GM18498 (cell line): ENCODE measurements around the gene L3MBTL3.
A peak's percentile ranks its signal among the peaks of the same experiment; 100 is the strongest.
"Not testable (repeated sequence)": the region's sequence is repeated elsewhere in the genome, so short reads cannot be mapped to it uniquely, and the experiment has no call there.

Experiments used
- ATAC-seq: cut with Tn5 transposase; IDR thresholded peaks from one replicate; pipeline ENCODE4 v1.9.1; 2021; ENCODE audit warnings: mild to moderate bottlenecking, moderate library complexity; ENCODE audit not compliant: unreplicated experiment

L3MBTL3 gene

GRCh38 chr6:130134582-130134981 is 116.2 kb downstream of the L3MBTL3 start:
- ATAC-seq = no peak

- no peak for ATAC-seq
Measured at GRCh38 chr6:130136798-130137197, 118.4 kb downstream of the L3MBTL3 start.

- ATAC-seq = peak; percentile 84
Measured at GRCh38 chr6:130138116-130138908, 119.9 kb downstream of the L3MBTL3 start.

- peak; percentile 50 for ATAC-seq
Measured at GRCh38 chr6:130138909-130139242, 120.5 kb downstream of the L3MBTL3 start.

GRCh38 chr6:130140084-130140483 is 121.7 kb downstream of the L3MBTL3 start:
- ATAC-seq = no peak

- ATAC-seq = no peak
Measured at GRCh38 chr6:130143709-130144108, 125.3 kb downstream of the L3MBTL3 start.

GRCh38 chr6:130147111-130147510 is 128.7 kb downstream of the L3MBTL3 start:
- no peak for ATAC-seq

GRCh38 chr6:130148181-130148580 is 129.8 kb downstream of the L3MBTL3 start:
- ATAC-seq = peak; percentile 54

- not testable (repeated sequence) for ATAC-seq
Measured at GRCh38 chr6:130149016-130149415, 130.6 kb downstream of the L3MBTL3 start.

GRCh38 chr6:130150906-130151305 is 132.5 kb downstream of the L3MBTL3 start:
- no peak for ATAC-seq

- no peak for ATAC-seq
Measured at GRCh38 chr6:130152908-130153510, 134.6 kb downstream of the L3MBTL3 start.

- ATAC-seq = no peak
Measured at GRCh38 chr6:130156908-130157307, 138.5 kb downstream of the L3MBTL3 start.

GRCh38 chr6:130158056-130158455 is 139.7 kb downstream of the L3MBTL3 start:
- no peak for ATAC-seq

- ATAC-seq = no peak
Measured at GRCh38 chr6:130158548-130158947, 140.2 kb downstream of the L3MBTL3 start.

GRCh38 chr6:130159956-130160355 is 141.6 kb downstream of the L3MBTL3 start:
- ATAC-seq = no peak

GRCh38 chr6:130161683-130162404 is 143.5 kb downstream of the L3MBTL3 start:
- ATAC-seq = no peak

GRCh38 chr6:130162421-130162820 is 144.0 kb downstream of the L3MBTL3 start:
- ATAC-seq = no peak

GRCh38 chr6:130163266-130163665 is 144.9 kb downstream of the L3MBTL3 start:
- ATAC-seq = no peak

- no peak for ATAC-seq
Measured at GRCh38 chr6:130164251-130164650, 145.9 kb downstream of the L3MBTL3 start.

- ATAC-seq = no peak
Measured at GRCh38 chr6:130167655-130168054, 149.3 kb downstream of the L3MBTL3 start.

- not testable (repeated sequence) for ATAC-seq
Measured at GRCh38 chr6:130170160-130170559, 151.8 kb downstream of the L3MBTL3 start.
